GM23338 (cell line): ENCODE results near the gene FUZ. TPM values are rescaled to one million over a fixed set of nuclear protein-coding genes. Genes with fewer than 3 reads are reported as not detected.

ENCODE experiments used
- ATAC-seq: fragments of 200-7000 bp; cut with Tn5 transposase; 3 replicates; pipeline ENCODE4 v1.9.1; 2020
- DNase-seq: peaks from one replicate; pipeline ENCODE4 v3.0.0-alpha.2; 2015; ENCODE audit warnings: low spot score
- H2AFZ ChIP-seq: fragments of 200-600 bp; sonication (generic); 2 replicates; pipeline ENCODE4 v1.8.0; 2016; ENCODE audit warnings: antibody characterized with exemption, mild to moderate bottlenecking, moderate library complexity
- H3F3A ChIP-seq: fragments of 200-600 bp; sonication (generic); replicated peaks from 2 replicates; pipeline ENCODE4 v1.8.0; 2017; ENCODE audit warnings: antibody characterized with exemption, mixed run types, low read depth
- H3K27ac ChIP-seq: fragments of 200-600 bp; sonication (generic); 2 replicates; pipeline ENCODE4 v1.6.1; 2016; ENCODE audit warnings: low read depth
- H3K27me3 ChIP-seq: fragments of 200-600 bp; sonication (generic); 2 replicates; pipeline ENCODE4 v1.8.0; 2016; ENCODE audit warnings: mild to moderate bottlenecking, mixed run types, moderate library complexity; ENCODE audit not compliant: insufficient read depth
- H3K36me3 ChIP-seq: fragments of 200-600 bp; sonication (generic); 2 replicates; pipeline ENCODE4 v1.8.0; 2016; ENCODE audit warnings: mild to moderate bottlenecking; ENCODE audit not compliant: insufficient read depth
- H3K4me1 ChIP-seq: fragments of 200-600 bp; sonication (generic); 2 replicates; pipeline ENCODE4 v1.8.0; 2016; ENCODE audit warnings: mild to moderate bottlenecking, moderate library complexity; ENCODE audit not compliant: insufficient read depth
- H3K4me2 ChIP-seq: fragments of 200-600 bp; sonication (generic); 2 replicates; pipeline ENCODE4 v1.7.1; 2017; ENCODE audit warnings: mixed run types
- H3K4me3 ChIP-seq: fragments of 200-600 bp; sonication (generic); 2 replicates; pipeline ENCODE4 v1.6.1; 2016; ENCODE audit warnings: mixed run types
- H3K79me2 ChIP-seq: fragments of 200-600 bp; sonication (generic); replicated peaks from 2 replicates; pipeline ENCODE4 v1.8.0; 2017; ENCODE audit warnings: mild to moderate bottlenecking; ENCODE audit not compliant: insufficient read depth
- H3K9me2 ChIP-seq: fragments of 200-600 bp; sonication (generic); 2 replicates; pipeline ENCODE4 v1.8.0; 2017; ENCODE audit not compliant: insufficient read depth
- H4K20me1 ChIP-seq: fragments of 200-600 bp; sonication (generic); replicated peaks from 2 replicates; pipeline ENCODE4 v1.8.0; 2017; ENCODE audit warnings: mild to moderate bottlenecking; ENCODE audit not compliant: insufficient read depth
- H3K27ac Mint-ChIP-seq: 2 replicates; pipeline ENCODE4 v1.8.0; 2020; ENCODE audit warnings: inconsistent platforms, mild to moderate bottlenecking, moderate library complexity, mixed read lengths
- H3K27me3 Mint-ChIP-seq: 3 replicates; pipeline ENCODE4 v1.8.0; 2022; ENCODE audit warnings: low read depth, mild to moderate bottlenecking, moderate library complexity, mixed read lengths, inconsistent platforms; ENCODE audit not compliant: insufficient read depth, poor library complexity
- H3K36me3 Mint-ChIP-seq: 3 replicates; pipeline ENCODE4 v1.8.0; 2021; ENCODE audit warnings: low read depth, mild to moderate bottlenecking, inconsistent platforms, moderate library complexity, mixed read lengths
- H3K4me1 Mint-ChIP-seq: 3 replicates; pipeline ENCODE4 v1.8.0; 2020; ENCODE audit warnings: mild to moderate bottlenecking, inconsistent platforms, mixed read lengths
- H3K4me3 Mint-ChIP-seq: 3 replicates; pipeline ENCODE4 v1.8.0; 2021; ENCODE audit warnings: moderate library complexity, mild to moderate bottlenecking, inconsistent platforms, mixed read lengths
- H3K9me3 Mint-ChIP-seq: 3 replicates; pipeline ENCODE4 v1.8.0; 2020; ENCODE audit warnings: moderate library complexity, mild to moderate bottlenecking, inconsistent platforms, mixed read lengths
- CREB1 ChIP-seq: fragments of 250-450 bp; sonication (Bioruptor Pico); IDR thresholded peaks from 2 replicates; pipeline ENCODE4 v1.5.0; 2020; ENCODE audit warnings: low read depth, mild to moderate bottlenecking, moderate library complexity
- JUNB ChIP-seq: IDR thresholded peaks from one replicate; pipeline ENCODE4 v1.6.1; 2016; ENCODE audit warnings: antibody characterized with exemption; ENCODE audit not compliant: unreplicated experiment
- REST ChIP-seq: IDR thresholded peaks from one replicate; pipeline ENCODE4 v1.6.1; 2018; ENCODE audit warnings: antibody characterized with exemption; ENCODE audit not compliant: unreplicated experiment
- ZNF114 ChIP-seq: fragments of 250-450 bp; sonication (Bioruptor Pico); IDR thresholded peaks from 2 replicates; pipeline ENCODE4 v1.5.0; 2020; ENCODE audit warnings: mild to moderate bottlenecking, moderate library complexity
- ZNF331 ChIP-seq: fragments of 250-450 bp; sonication (Bioruptor Pico); IDR thresholded peaks from 2 replicates; pipeline ENCODE4 v1.5.0; 2020; ENCODE audit warnings: low read depth, mild to moderate bottlenecking, moderate library complexity
- polyA plus RNA-seq: library from polyadenylated mRNA; unstranded; fragments of >200 nt; fragmentation: Nextera tagmentation; extraction: Ambion mirVana; gene quantifications from 2 replicates; pipeline ENCODE4 v1.2.1, GENCODE V29; 2016
- total RNA-seq: library from RNA; depleted of rRNA; stranded (reverse); fragments of >200 nt; shearing (Covaris generic); gene quantifications from 2 replicates; pipeline ENCODE4 v1.2.3, GENCODE V29; 2014
- TF ChIP-seq, protein P1 (sequence below), 2 experiments: fragments of 200-600 bp in 1 of 2; sonication (generic) in 1 of 2; conservative IDR thresholded peaks; 2 replicates each; pipeline versions ENCODE4 v1.5.1 to v1.6.1; 2016 to 2017; ENCODE audit warnings: antibody characterized with exemption in 2 of 2, low read depth in 2 of 2, mild to moderate bottlenecking in 2 of 2, moderate library complexity in 1 of 2
- TF ChIP-seq, protein P2 (sequence below): IDR thresholded peaks from 2 replicates; pipeline ENCODE4 v1.6.1; 2016; ENCODE audit warnings: antibody characterized with exemption

Gene FUZ
- total and polyA plus RNA-seq, 2 experiments from 2014 or later: 24.3 to 34.8 TPM

DNA sequence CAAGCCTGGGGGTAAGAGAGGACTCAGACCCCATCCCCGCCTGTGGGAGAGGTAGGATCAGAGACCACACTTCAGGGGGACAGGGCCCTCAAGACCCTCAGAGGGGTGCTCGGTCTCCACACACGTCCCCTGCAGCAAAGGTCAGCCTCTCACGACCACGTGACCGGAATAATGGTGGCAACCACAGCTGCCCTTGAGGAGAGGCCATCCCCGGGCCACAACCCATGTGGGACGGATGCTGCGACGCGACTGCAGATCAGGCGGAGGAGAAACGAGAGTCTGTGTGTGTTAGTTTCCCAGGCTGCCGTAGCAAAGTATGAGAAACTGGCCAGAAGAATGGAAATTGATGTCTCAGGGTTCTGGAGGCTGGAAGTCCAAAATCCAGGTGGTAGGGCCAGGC is 13.9 kb upstream of the FUZ start (continued):
- TF ChIP-seq, protein P1, sequence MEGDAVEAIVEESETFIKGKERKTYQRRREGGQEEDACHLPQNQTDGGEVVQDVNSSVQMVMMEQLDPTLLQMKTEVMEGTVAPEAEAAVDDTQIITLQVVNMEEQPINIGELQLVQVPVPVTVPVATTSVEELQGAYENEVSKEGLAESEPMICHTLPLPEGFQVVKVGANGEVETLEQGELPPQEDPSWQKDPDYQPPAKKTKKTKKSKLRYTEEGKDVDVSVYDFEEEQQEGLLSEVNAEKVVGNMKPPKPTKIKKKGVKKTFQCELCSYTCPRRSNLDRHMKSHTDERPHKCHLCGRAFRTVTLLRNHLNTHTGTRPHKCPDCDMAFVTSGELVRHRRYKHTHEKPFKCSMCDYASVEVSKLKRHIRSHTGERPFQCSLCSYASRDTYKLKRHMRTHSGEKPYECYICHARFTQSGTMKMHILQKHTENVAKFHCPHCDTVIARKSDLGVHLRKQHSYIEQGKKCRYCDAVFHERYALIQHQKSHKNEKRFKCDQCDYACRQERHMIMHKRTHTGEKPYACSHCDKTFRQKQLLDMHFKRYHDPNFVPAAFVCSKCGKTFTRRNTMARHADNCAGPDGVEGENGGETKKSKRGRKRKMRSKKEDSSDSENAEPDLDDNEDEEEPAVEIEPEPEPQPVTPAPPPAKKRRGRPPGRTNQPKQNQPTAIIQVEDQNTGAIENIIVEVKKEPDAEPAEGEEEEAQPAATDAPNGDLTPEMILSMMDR (conservative IDR thresholded peaks at IDR 0.05; ENCODE audit: low read depth in 2 of 2): no peak
- TF ChIP-seq, protein P2, sequence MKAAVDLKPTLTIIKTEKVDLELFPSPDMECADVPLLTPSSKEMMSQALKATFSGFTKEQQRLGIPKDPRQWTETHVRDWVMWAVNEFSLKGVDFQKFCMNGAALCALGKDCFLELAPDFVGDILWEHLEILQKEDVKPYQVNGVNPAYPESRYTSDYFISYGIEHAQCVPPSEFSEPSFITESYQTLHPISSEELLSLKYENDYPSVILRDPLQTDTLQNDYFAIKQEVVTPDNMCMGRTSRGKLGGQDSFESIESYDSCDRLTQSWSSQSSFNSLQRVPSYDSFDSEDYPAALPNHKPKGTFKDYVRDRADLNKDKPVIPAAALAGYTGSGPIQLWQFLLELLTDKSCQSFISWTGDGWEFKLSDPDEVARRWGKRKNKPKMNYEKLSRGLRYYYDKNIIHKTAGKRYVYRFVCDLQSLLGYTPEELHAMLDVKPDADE: no peak
- TF ChIP-seq ZNF114 (CRISPR knock-in tag): no peak
- TF ChIP-seq CREB1 (CRISPR knock-in tag): no peak
- no peak for TF ChIP-seq REST

- TF ChIP-seq ZNF331 (CRISPR knock-in tag) (no peak), CREB1 (CRISPR knock-in tag) (no peak), JUNB (no peak), REST (no peak), ZNF114 (CRISPR knock-in tag) (no peak)
- TF ChIP-seq, protein P2: no peak
- DNase-seq (no peak), ATAC-seq (no peak)
- no peaks in the 10 kb centered on the region for H3F3A ChIP-seq
- no peaks in the 10 kb centered on the region; the same call in 1 of the 2 replicates for H4K20me1 ChIP-seq
- no peaks in the 10 kb centered on the region for H3K4me1 ChIP-seq
- no peak overlapping the region for H3K4me3 ChIP-seq
- Mint-ChIP-seq H3K27ac (no peak overlapping the region), H3K4me1 (no peaks in the 10 kb centered on the region), H3K36me3 (peaks cover 14% of the 10 kb centered on the region), H3K9me3 (no peaks in the 10 kb centered on the region; the same call in 2 of the 3 replicates), H3K4me3 (no peak overlapping the region), H3K27me3 (peaks cover 9% of the 10 kb centered on the region)
- H3K4me2 ChIP-seq: no peak overlapping the region
- H3K36me3 ChIP-seq: peaks cover 3% of the 10 kb centered on the region; the same call in 1 of the 2 replicates
- H2AFZ ChIP-seq: no peak overlapping the region
- H3K9me2 ChIP-seq: no peaks in the 10 kb centered on the region
- no peaks in the 10 kb centered on the region for H3K27me3 ChIP-seq
- H3K27ac ChIP-seq: no peak overlapping the region
- H3K79me2 ChIP-seq: peaks cover 22% of the 10 kb centered on the region
Observed at GRCh38 chr19:49824662-49825061, 11.6 kb upstream of the FUZ start.
